ENCODE data around the gene ZFTA.

DNA sequence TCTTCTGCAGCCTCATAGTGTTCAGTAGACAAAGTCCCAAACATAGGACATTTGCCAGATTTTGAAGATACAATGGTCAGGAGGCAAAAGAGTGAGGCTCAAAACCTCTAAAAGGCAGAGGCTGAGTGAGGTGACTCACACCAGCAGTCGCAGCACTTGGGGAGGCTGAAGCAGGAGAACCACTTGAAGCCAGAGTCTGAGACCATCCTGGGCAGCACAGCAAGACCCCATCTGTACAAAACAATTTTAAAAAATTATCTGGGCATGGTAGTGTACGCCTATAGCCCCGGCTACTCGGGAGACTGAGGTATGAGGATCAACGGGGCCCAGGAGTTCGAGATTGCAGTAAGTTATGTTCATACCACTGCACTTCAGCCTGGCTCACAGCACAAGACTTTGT, 14.2 kb upstream of the ZFTA start:
- TF ChIP-seq, protein P1, sequence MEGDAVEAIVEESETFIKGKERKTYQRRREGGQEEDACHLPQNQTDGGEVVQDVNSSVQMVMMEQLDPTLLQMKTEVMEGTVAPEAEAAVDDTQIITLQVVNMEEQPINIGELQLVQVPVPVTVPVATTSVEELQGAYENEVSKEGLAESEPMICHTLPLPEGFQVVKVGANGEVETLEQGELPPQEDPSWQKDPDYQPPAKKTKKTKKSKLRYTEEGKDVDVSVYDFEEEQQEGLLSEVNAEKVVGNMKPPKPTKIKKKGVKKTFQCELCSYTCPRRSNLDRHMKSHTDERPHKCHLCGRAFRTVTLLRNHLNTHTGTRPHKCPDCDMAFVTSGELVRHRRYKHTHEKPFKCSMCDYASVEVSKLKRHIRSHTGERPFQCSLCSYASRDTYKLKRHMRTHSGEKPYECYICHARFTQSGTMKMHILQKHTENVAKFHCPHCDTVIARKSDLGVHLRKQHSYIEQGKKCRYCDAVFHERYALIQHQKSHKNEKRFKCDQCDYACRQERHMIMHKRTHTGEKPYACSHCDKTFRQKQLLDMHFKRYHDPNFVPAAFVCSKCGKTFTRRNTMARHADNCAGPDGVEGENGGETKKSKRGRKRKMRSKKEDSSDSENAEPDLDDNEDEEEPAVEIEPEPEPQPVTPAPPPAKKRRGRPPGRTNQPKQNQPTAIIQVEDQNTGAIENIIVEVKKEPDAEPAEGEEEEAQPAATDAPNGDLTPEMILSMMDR (IDR thresholded peaks at IDR 0.05), result no peak
- TF ChIP-seq POLR2A (IDR thresholded peaks at IDR 0.05), result no peak

Data from prostate gland (tissue), 2 donors.